ENCODE results near the gene TM6SF1.
"Not testable (repeated sequence)": the region's sequence is repeated elsewhere in the genome, so short reads cannot be mapped to it uniquely, and the experiment has no call there.

The TM6SF1 gene

DNA sequence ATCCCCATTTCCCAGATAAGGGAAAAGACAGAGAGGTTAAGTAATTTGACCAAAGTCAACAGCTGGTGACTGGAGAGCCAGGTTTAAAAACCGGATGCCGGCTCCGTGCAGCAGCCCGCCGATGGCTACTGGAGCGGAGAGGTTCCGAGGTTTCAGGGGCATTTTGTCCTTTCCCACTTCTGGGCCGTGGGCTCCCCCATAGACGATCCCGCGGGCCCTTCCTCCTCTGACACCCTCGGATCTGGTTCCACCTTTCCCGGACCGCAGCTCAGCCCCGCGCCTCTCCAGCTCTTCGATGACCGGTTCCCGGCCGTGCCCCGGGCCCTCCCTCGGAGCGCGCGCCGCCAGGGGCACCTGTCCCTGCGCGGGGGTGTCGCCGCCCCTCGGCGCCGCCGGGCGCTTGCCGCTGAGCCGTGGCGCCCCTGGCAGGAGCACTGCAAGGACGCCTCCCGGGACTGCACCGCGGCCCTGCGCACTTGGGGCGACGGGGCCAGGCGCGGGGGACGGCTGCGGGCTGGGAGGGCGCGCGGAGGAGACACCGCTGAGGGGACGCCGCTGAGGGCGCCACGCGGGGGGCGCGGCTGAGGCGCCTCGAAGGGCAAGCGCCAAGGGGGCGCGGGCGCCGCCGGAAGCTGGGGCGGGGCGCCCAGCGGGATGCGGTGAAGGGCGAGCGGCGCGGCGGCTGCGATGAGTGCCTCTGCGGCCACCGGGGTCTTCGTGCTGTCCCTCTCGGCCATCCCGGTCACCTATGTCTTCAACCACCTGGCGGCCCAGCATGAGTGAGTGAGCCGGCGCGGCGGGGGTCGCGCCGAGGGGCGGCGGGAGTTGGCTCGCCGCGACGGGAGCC is at the start of gene TM6SF1:
Gene TM6SF1, plus strand, starts transcription at position 652 of the 847 bp plus-strand sequence. Its CDS starts 36 bp downstream, at position 688.
- DNase-seq: peak in 1 of 14 donors; percentile 52

- peak in 1 of 14 donors; percentile 5 for DNase-seq
Observed at GRCh38 chr15:83057696-83058376, 49.6 kb upstream of the TM6SF1 start.

- DNase-seq: no peak
Observed at GRCh38 chr15:83061680-83062079, 45.8 kb upstream of the TM6SF1 start.

DNA sequence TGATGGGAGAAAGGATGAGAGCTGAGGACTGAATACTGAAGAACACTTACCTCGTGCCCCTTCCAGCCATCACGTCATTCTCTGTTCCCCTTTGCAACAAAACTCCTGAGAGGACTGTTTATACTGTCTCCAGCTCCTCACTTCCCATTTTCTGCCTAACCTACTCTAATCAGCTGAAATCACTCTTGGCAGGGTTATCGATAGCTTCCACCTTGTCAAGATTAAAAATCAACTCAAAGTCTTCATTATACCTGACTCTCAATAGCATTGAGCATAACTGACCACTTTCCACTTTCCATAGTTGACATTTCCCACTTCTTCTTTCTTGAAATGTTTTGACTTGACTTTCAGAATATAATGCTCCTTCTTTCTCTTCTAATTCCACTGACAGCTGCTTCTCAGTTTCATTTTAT is 44.7 kb upstream of the TM6SF1 start:
- DNase-seq: peak in 1 of 14 donors; percentile 3

GRCh38 chr15:83063551-83063950 is 43.9 kb upstream of the TM6SF1 start:
- no peak for DNase-seq

DNA sequence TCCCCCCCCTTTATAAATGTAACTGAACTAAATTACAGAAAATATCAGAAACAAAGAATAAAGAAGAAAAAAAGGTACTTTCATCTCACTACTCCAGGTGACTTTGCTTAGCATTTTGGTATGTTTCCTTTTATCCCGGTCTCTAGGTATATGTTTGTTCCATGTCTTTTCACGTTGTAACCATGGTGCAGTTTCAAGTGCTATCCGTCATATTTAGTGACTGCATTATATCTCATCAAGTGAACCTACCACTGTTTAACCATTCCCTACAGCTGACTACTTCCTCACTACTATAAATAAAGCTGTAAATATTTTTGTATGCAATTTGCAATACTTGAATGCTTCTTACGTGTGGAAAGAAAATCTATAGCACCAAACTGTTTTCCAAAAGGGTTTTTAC is 42.6 kb upstream of the TM6SF1 start:
- no peak for DNase-seq

GRCh38 chr15:83065431-83065830 is 42.0 kb upstream of the TM6SF1 start:
- DNase-seq: no peak

DNA sequence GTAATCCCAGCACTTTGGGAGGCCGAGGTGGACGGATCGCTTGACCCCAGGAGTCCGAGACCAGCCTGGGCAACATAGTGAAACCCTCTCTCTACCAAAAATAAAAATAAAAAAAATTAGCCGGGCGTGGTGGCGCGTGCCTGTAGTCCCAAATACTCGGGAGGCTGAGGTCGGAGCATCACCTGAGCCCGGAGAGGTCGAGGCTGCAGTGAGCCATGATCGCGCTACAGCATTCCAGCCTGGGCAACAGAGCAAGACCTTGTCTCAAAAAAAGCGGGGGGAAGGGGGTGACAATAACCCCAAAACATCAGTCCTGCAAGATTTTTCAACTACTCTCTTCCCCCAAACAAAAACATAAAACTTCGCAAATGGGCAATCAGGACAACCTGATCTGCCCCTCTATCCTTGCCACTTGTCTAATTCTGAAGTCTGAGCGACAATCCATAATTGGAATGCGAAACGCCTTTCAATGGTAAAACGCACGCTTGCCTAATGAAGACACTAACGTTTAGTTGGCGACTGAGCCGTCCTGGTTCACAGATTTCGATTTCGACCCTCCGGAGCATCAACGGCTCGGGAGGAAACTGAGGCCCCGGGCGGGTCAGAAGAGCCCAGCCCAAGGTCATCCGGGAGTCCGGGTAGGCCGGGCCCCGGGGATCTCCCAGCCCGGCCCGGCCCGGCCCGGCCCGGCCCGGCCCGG is 41.3 kb upstream of the TM6SF1 start:
- peak in 4 of 14 donors; percentile 10 to 54 (median 40) for DNase-seq

- peak in 13 of 14 donors; percentile 56 to 91 (median 82) for DNase-seq
Observed at GRCh38 chr15:83066734-83067637, 40.5 kb upstream of the TM6SF1 start, which contains the start of gene BTBD1. Gene BTBD1, minus strand, starts transcription at chr15:83067252. Its CDS starts 101 bp downstream, at chr15:83067151.

DNA sequence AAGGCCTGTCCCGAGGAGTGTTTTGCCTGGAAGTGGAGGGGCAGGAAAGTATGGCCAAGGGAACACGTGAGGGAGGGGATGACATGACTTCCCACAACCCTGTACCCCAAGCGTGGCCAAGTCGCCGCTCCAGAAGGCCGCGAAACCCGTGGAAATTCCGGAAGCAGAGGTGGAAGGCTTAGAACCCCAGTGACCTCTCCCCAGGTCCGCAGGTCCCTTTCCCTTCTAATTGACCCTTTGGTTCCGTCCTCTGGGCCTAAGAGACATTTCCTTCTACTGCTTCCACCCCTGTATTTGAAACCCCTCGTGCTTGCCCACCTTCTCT is 39.8 kb upstream of the TM6SF1 start:
- DNase-seq: peak in 1 of 14 donors; percentile 30

GRCh38 chr15:83068054-83068453 is 39.4 kb upstream of the TM6SF1 start:
- no peak for DNase-seq

DNA sequence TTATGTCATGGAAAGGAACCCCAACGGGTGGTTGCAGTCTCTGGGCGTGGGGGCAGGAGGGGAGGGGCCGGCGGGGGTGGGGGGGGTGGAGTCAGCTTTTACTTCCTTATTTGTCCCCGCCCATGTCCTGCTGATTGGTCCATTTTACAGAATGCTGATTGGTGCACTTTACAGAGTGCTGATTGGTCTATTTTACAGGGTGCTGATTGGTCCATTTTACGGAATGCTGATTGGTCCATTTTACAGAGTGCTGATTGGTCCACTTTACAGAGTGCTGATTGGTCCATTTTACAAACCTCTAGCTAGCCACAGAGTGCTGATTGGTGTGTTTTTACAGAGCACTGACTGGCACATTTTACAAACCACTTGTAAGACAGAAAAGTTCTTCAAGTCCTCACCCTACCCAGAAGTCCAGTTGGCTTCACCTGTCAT is 38.2 kb upstream of the TM6SF1 start:
- not testable (repeated sequence) for DNase-seq

- no peak for DNase-seq
Observed at GRCh38 chr15:83077491-83078230, 29.8 kb upstream of the TM6SF1 start.

GRCh38 chr15:83078712-83079111 is 28.7 kb upstream of the TM6SF1 start:
- DNase-seq: no peak

- DNase-seq: no peak
Observed at GRCh38 chr15:83081256-83082014, 26.0 kb upstream of the TM6SF1 start.

GRCh38 chr15:83082730-83083386 is 24.6 kb upstream of the TM6SF1 start:
- no peak for DNase-seq

GRCh38 chr15:83085461-83085860 is 22.0 kb upstream of the TM6SF1 start:
- DNase-seq: not testable (repeated sequence)

- not testable (repeated sequence) for DNase-seq
Observed at GRCh38 chr15:83085864-83086552, 21.4 kb upstream of the TM6SF1 start.

GRCh38 chr15:83087576-83087975 is 19.9 kb upstream of the TM6SF1 start:
- no peak for DNase-seq
